ENCODE measurements around the gene CAPN9. TPM values are rescaled to one million over a fixed set of nuclear protein-coding genes. Genes with fewer than 3 reads are reported as not detected.
A peak's percentile ranks its signal among the peaks of the same experiment; 100 is the strongest.

The CAPN9 gene
- polyA plus RNA-seq, 1 donor: 13.5 TPM

GRCh38 chr1:230703679-230704385 is 43.4 kb upstream of the CAPN9 start:
- peaks cover 40% of the 10 kb centered on the region for H3K4me1 ChIP-seq (ENCODE audit: control insufficient read depth, insufficient read depth, low read length)
- no peak for DNase-seq
- no peak overlapping the region for H3K4me3 ChIP-seq (ENCODE audit: low read length)
- peaks cover 32% of the 10 kb centered on the region for H3K36me3 ChIP-seq (ENCODE audit: control insufficient read depth, insufficient read depth, low read length)
- H3K27ac ChIP-seq (ENCODE audit: low read length): peak overlapping the region; percentile 44
- WGBS (ENCODE audit: insufficient coverage, low lambda C conversion rate): no CpG with 5 or more reads among the region's 8 CpGs
- H3K27me3 ChIP-seq (ENCODE audit: control insufficient read depth, insufficient read depth, low read length): no peaks in the 10 kb centered on the region
- H3K9me3 ChIP-seq (ENCODE audit: control insufficient read depth, low read depth, low read length): no peaks in the 10 kb centered on the region

- no peak overlapping the region for H3K27ac ChIP-seq (ENCODE audit: low read length)
- no peaks in the 10 kb centered on the region for H3K27me3 ChIP-seq (ENCODE audit: control insufficient read depth, insufficient read depth, low read length)
- peaks cover 47% of the 10 kb centered on the region for H3K4me1 ChIP-seq (ENCODE audit: control insufficient read depth, insufficient read depth, low read length)
- no CpG with 5 or more reads among the region's 7 CpGs for WGBS (ENCODE audit: insufficient coverage, low lambda C conversion rate)
- H3K4me3 ChIP-seq (ENCODE audit: low read length): no peak overlapping the region
- no peaks in the 10 kb centered on the region for H3K9me3 ChIP-seq (ENCODE audit: control insufficient read depth, low read depth, low read length)
- no peak for DNase-seq
- H3K36me3 ChIP-seq (ENCODE audit: control insufficient read depth, insufficient read depth, low read length): peaks cover 38% of the 10 kb centered on the region
These were observed 42.4 kb upstream of the CAPN9 start for GRCh38 chr1:230704830-230705229.

- no peak overlapping the region for H3K27ac ChIP-seq (ENCODE audit: low read length)
- peaks cover 47% of the 10 kb centered on the region for H3K4me1 ChIP-seq (ENCODE audit: control insufficient read depth, insufficient read depth, low read length)
- no CpG with 5 or more reads among the region's 18 CpGs for WGBS (ENCODE audit: insufficient coverage, low lambda C conversion rate)
- no peaks in the 10 kb centered on the region for H3K27me3 ChIP-seq (ENCODE audit: control insufficient read depth, insufficient read depth, low read length)
- DNase-seq: no peak
- H3K36me3 ChIP-seq (ENCODE audit: control insufficient read depth, insufficient read depth, low read length): peaks cover 44% of the 10 kb centered on the region
- no peak overlapping the region for H3K4me3 ChIP-seq (ENCODE audit: low read length)
- H3K9me3 ChIP-seq (ENCODE audit: control insufficient read depth, low read depth, low read length): no peaks in the 10 kb centered on the region
These were observed 41.7 kb upstream of the CAPN9 start for GRCh38 chr1:230705289-230706019.

GRCh38 chr1:230706020-230706699 is 41.0 kb upstream of the CAPN9 start:
- 100% methylated on average over 1 of the region's 9 CpGs for WGBS (ENCODE audit: insufficient coverage, low lambda C conversion rate)
- no peak for DNase-seq
- Histone ChIP-seq H3K9me3 (ENCODE audit: control insufficient read depth, low read depth, low read length) (no peaks in the 10 kb centered on the region), H3K27ac (ENCODE audit: low read length) (no peak overlapping the region), H3K4me1 (ENCODE audit: control insufficient read depth, insufficient read depth, low read length) (peaks cover 47% of the 10 kb centered on the region), H3K27me3 (ENCODE audit: control insufficient read depth, insufficient read depth, low read length) (no peaks in the 10 kb centered on the region), H3K4me3 (ENCODE audit: low read length) (no peak overlapping the region), H3K36me3 (ENCODE audit: control insufficient read depth, insufficient read depth, low read length) (peaks cover 44% of the 10 kb centered on the region)

- H3K36me3 ChIP-seq (ENCODE audit: control insufficient read depth, insufficient read depth, low read length): peaks cover 36% of the 10 kb centered on the region
These were observed 40.1 kb upstream of the CAPN9 start for GRCh38 chr1:230706887-230707731.

GRCh38 chr1:230707732-230708630 is 39.2 kb upstream of the CAPN9 start:
- peak overlapping the region; percentile 88 for H3K27ac ChIP-seq (ENCODE audit: low read length)
- H3K36me3 ChIP-seq (ENCODE audit: control insufficient read depth, insufficient read depth, low read length): peaks cover 36% of the 10 kb centered on the region

More at GRCh38 chr1:230706887-230707731, 40.1 kb upstream of the CAPN9 start:
- no peaks in the 10 kb centered on the region for H3K9me3 ChIP-seq (ENCODE audit: control insufficient read depth, low read depth, low read length)
- H3K4me3 ChIP-seq (ENCODE audit: low read length): no peak overlapping the region
- peaks cover 41% of the 10 kb centered on the region for H3K4me1 ChIP-seq (ENCODE audit: control insufficient read depth, insufficient read depth, low read length)
- no peak overlapping the region for H3K27ac ChIP-seq (ENCODE audit: low read length)
- H3K27me3 ChIP-seq (ENCODE audit: control insufficient read depth, insufficient read depth, low read length): no peaks in the 10 kb centered on the region
- no CpG with 5 or more reads among the region's 20 CpGs for WGBS (ENCODE audit: insufficient coverage, low lambda C conversion rate)
- no peak for DNase-seq

GRCh38 chr1:230708631-230709580 is 38.3 kb upstream of the CAPN9 start:
- no peaks in the 10 kb centered on the region for H3K9me3 ChIP-seq (ENCODE audit: control insufficient read depth, low read depth, low read length)
- no peaks in the 10 kb centered on the region for H3K27me3 ChIP-seq (ENCODE audit: control insufficient read depth, insufficient read depth, low read length)
- DNase-seq: peak; percentile 98 to 99
- peak overlapping the region; percentile 94 for H3K27ac ChIP-seq (ENCODE audit: low read length)
- peaks cover 34% of the 10 kb centered on the region for H3K4me1 ChIP-seq (ENCODE audit: control insufficient read depth, insufficient read depth, low read length)
- H3K36me3 ChIP-seq (ENCODE audit: control insufficient read depth, insufficient read depth, low read length): peaks cover 36% of the 10 kb centered on the region
- WGBS (ENCODE audit: insufficient coverage, low lambda C conversion rate): no CpG with 5 or more reads among the region's 16 CpGs
- H3K4me3 ChIP-seq (ENCODE audit: low read length): no peak overlapping the region

More at GRCh38 chr1:230707732-230708630, 39.2 kb upstream of the CAPN9 start:
- Histone ChIP-seq H3K27me3 (ENCODE audit: control insufficient read depth, insufficient read depth, low read length) (no peaks in the 10 kb centered on the region), H3K9me3 (ENCODE audit: control insufficient read depth, low read depth, low read length) (no peaks in the 10 kb centered on the region), H3K4me3 (ENCODE audit: low read length) (no peak overlapping the region), H3K4me1 (ENCODE audit: control insufficient read depth, insufficient read depth, low read length) (peaks cover 40% of the 10 kb centered on the region)
- DNase-seq: peak in 1 of 2 donors; percentile 14
- WGBS (ENCODE audit: insufficient coverage, low lambda C conversion rate): 90% methylated on average over 2 of the region's 22 CpGs

GRCh38 chr1:230709619-230710542 is 37.3 kb upstream of the CAPN9 start:
- peak overlapping the region; percentile 94 for H3K27ac ChIP-seq (ENCODE audit: low read length)
- no peaks in the 10 kb centered on the region for H3K27me3 ChIP-seq (ENCODE audit: control insufficient read depth, insufficient read depth, low read length)
- H3K36me3 ChIP-seq (ENCODE audit: control insufficient read depth, insufficient read depth, low read length): peaks cover 30% of the 10 kb centered on the region
- no peaks in the 10 kb centered on the region for H3K9me3 ChIP-seq (ENCODE audit: control insufficient read depth, low read depth, low read length)
- DNase-seq: peak in 1 of 2 donors; percentile 24
- no CpG with 5 or more reads among the region's 18 CpGs for WGBS (ENCODE audit: insufficient coverage, low lambda C conversion rate)
- peaks cover 41% of the 10 kb centered on the region for H3K4me1 ChIP-seq (ENCODE audit: control insufficient read depth, insufficient read depth, low read length)
- no peak overlapping the region for H3K4me3 ChIP-seq (ENCODE audit: low read length)

Data from large intestine (tissue), 3 donors.